Activated CD8-positive, alpha-beta memory T cell treated with anti-CD3 and anti-CD28 coated beads for 24 hours (primary cell): Measurements from ENCODE around the gene CEBPB.
"Not testable (repeated sequence)": the region's sequence is repeated elsewhere in the genome, so short reads cannot be mapped to it uniquely, and the experiment has no call there.

ENCODE experiments used
- DNase-seq: peaks from one replicate; pipeline ENCODE4 v3.0.0-alpha.2; 2020

Gene CEBPB

GRCh38 chr20:50193836-50194421 lies 3.3 kb downstream of the CEBPB start:
- no peak for DNase-seq

- DNase-seq, result no peak
Measured at GRCh38 chr20:50194422-50194830, 3.8 kb downstream of the CEBPB start.

- DNase-seq, result no peak
Measured at GRCh38 chr20:50194831-50195523, 4.3 kb downstream of the CEBPB start.

GRCh38 chr20:50195524-50196120 lies 5.0 kb downstream of the CEBPB start:
- no peak for DNase-seq

GRCh38 chr20:50196248-50196647 lies 5.6 kb downstream of the CEBPB start:
- DNase-seq, result no peak

- DNase-seq, result no peak
Measured at GRCh38 chr20:50196896-50197295, 6.3 kb downstream of the CEBPB start.

GRCh38 chr20:50197463-50198179 lies 7.0 kb downstream of the CEBPB start:
- DNase-seq, result no peak

GRCh38 chr20:50198180-50198666 lies 7.6 kb downstream of the CEBPB start:
- DNase-seq, result no peak

GRCh38 chr20:50198716-50199115 lies 8.1 kb downstream of the CEBPB start:
- DNase-seq, result no peak

GRCh38 chr20:50199703-50200102 lies 9.1 kb downstream of the CEBPB start:
- no peak for DNase-seq

- no peak for DNase-seq
Measured at GRCh38 chr20:50200482-50201104, 10.0 kb downstream of the CEBPB start.

- not testable (repeated sequence) for DNase-seq
Measured at GRCh38 chr20:50201710-50202109, 11.1 kb downstream of the CEBPB start.

GRCh38 chr20:50202677-50203076 lies 12.0 kb downstream of the CEBPB start:
- DNase-seq, result no peak

GRCh38 chr20:50203951-50204937 lies 13.6 kb downstream of the CEBPB start:
- DNase-seq, result no peak

GRCh38 chr20:50207026-50207425 lies 16.4 kb downstream of the CEBPB start:
- DNase-seq, result no peak

GRCh38 chr20:50208085-50208491 lies 17.5 kb downstream of the CEBPB start:
- no peak for DNase-seq

- DNase-seq, result not testable (repeated sequence)
Measured at GRCh38 chr20:50208815-50209214, 18.2 kb downstream of the CEBPB start.

- no peak for DNase-seq
Measured at GRCh38 chr20:50210066-50210619, 19.5 kb downstream of the CEBPB start.

- DNase-seq, result no peak
Measured at GRCh38 chr20:50211091-50211490, 20.5 kb downstream of the CEBPB start.

GRCh38 chr20:50213531-50214106 lies 23.0 kb downstream of the CEBPB start:
- no peak for DNase-seq
